Endothelial cell of umbilical vein (primary cell): ENCODE data around the gene MALSU1. TPM values are rescaled to one million over a fixed set of nuclear protein-coding genes. Genes with fewer than 3 reads are reported as not detected.

ENCODE experiments used
- BruUV-seq: library from RNA; stranded (reverse); fragments of 400-500 nt; replicated peaks from 2 replicates; lab custom pipeline; 2021; lab: Mats Ljungman, UMichigan
- CTCF ChIA-PET: fragments of 300-600, 350-600 bp; sonication (Branson Sonifier 250); formaldehyde crosslinking; loops from one replicate; lab custom pipeline; 2021; ENCODE audit warnings: antibody characterized with exemption, inconsistent platforms; lab: Charles Lee
- POLR2A ChIA-PET: fragments of 300-600, 350-600 bp; sonication (Branson Sonifier 250); formaldehyde crosslinking; loops from one replicate; lab custom pipeline; 2021; ENCODE audit warnings: antibody characterized with exemption, inconsistent platforms; lab: Charles Lee
- DNase-seq: peaks from one replicate; pipeline ENCODE4 v3.0.0-alpha.2; 2011; ENCODE audit warnings: low read depth, low spot score
- FAIRE-seq: peaks from 2 replicates; lab custom pipeline; 2011; peaks lifted over from hg19 to GRCh38; lab: Jason Lieb, UNC
- H2AFZ ChIP-seq: 2 replicates; pipeline ENCODE4 v1.6.0; 2012; ENCODE audit warnings: low read depth, low read length, control low read depth, inconsistent platforms
- H3K27ac ChIP-seq: 2 replicates; pipeline ENCODE4 v1.5.1; 2011; ENCODE audit warnings: low read depth, mild to moderate bottlenecking, control low read depth, low read length, moderate library complexity; ENCODE audit not compliant: insufficient read depth
- H3K27me3 ChIP-seq, 2 experiments: 2 replicates each; pipeline versions ENCODE4 v1.6.0 to v1.6.1; 2011; ENCODE audit warnings: low read length in 2 of 2, mixed read lengths in 1 of 2; ENCODE audit not compliant: control insufficient read depth in 2 of 2, insufficient read depth in 2 of 2
- H3K36me3 ChIP-seq, 2 experiments: 2 replicates in 1 of 2; 3 replicates in 1 of 2; pipeline ENCODE4 v1.5.1; 2011; ENCODE audit warnings: low read length in 2 of 2, mild to moderate bottlenecking in 1 of 2, moderate library complexity in 1 of 2; ENCODE audit not compliant: control insufficient read depth in 2 of 2, insufficient read depth in 2 of 2; ENCODE audit errors: extremely low read depth in 1 of 2
- H3K4me1 ChIP-seq: 3 replicates; pipeline ENCODE4 v1.5.1; 2011; ENCODE audit warnings: mild to moderate bottlenecking, low read length; ENCODE audit not compliant: control insufficient read depth, insufficient read depth; ENCODE audit errors: extremely low read depth
- H3K4me2 ChIP-seq: 2 replicates; pipeline ENCODE4 v1.6.1; 2011; ENCODE audit warnings: low read length, control low read depth, mixed read lengths; ENCODE audit not compliant: insufficient read depth
- H3K4me3 ChIP-seq, 3 experiments: fragments of 200-600 bp in 1 of 3; sonication (generic), shearing (Covaris generic) in 1 of 3; replicated peaks in 1 of 3; 2 replicates each; pipeline ENCODE4 v1.5.1; 2011 to 2016; ENCODE audit warnings: control low read depth in 3 of 3, low read length in 3 of 3, mild to moderate bottlenecking in 2 of 3, inconsistent platforms in 1 of 3, low read depth in 1 of 3, moderate library complexity in 1 of 3; ENCODE audit not compliant: insufficient read depth in 1 of 3
- H3K79me2 ChIP-seq: 2 replicates; pipeline ENCODE4 v1.6.0; 2012; ENCODE audit warnings: low read length, inconsistent platforms; ENCODE audit not compliant: control insufficient read depth, insufficient read depth
- H3K9ac ChIP-seq: replicated peaks from 2 replicates; pipeline ENCODE3; 2011; ENCODE audit warnings: low read length, control low read depth; ENCODE audit not compliant: insufficient read depth; ENCODE audit errors: extremely low read depth
- H3K9me1 ChIP-seq: replicated peaks from 3 replicates; pipeline ENCODE4 v1.6.0; 2011; ENCODE audit warnings: mild to moderate bottlenecking, low read length; ENCODE audit not compliant: control insufficient read depth, insufficient read depth; ENCODE audit errors: extremely low read depth
- H3K9me3 ChIP-seq: replicated peaks from 2 replicates; pipeline ENCODE4 v1.5.1; 2012; ENCODE audit warnings: low read length, inconsistent platforms; ENCODE audit not compliant: control insufficient read depth, insufficient read depth
- H4K20me1 ChIP-seq: replicated peaks from 2 replicates; pipeline ENCODE3; 2011; ENCODE audit warnings: mild to moderate bottlenecking, low read length; ENCODE audit not compliant: control insufficient read depth, insufficient read depth; ENCODE audit errors: extremely low read depth
- CTCF ChIP-seq, 2 donors: IDR thresholded peaks; 1 replicate in 1 of 2; 2 replicates in 1 of 2; pipeline ENCODE4 v1.5.1; 2011; ENCODE audit warnings: low read length in 2 of 2, mild to moderate bottlenecking in 2 of 2, moderate library complexity in 2 of 2, control low read depth in 1 of 2, inconsistent platforms in 1 of 2, low read depth in 1 of 2; ENCODE audit not compliant: insufficient read depth in 1 of 2; ENCODE audit errors: extremely low read depth in 1 of 2
- EZH2 ChIP-seq: IDR thresholded peaks from 2 replicates; pipeline ENCODE4 v1.6.1; 2012; ENCODE audit warnings: borderline replicate concordance, low read depth, mild to moderate bottlenecking, moderate library complexity, low read length, inconsistent platforms; ENCODE audit not compliant: severe bottlenecking
- FOS ChIP-seq: IDR thresholded peaks from 2 replicates; pipeline ENCODE4 v1.6.1; 2011; ENCODE audit warnings: mild to moderate bottlenecking, low read length, moderate library complexity, borderline replicate concordance; ENCODE audit not compliant: insufficient read depth
- JUN ChIP-seq: IDR thresholded peaks from 2 replicates; pipeline ENCODE4 v1.6.1; 2011; ENCODE audit warnings: borderline replicate concordance, low read depth; ENCODE audit not compliant: insufficient read length, insufficient read depth
- MAX ChIP-seq: IDR thresholded peaks from 2 replicates; pipeline ENCODE4 v1.6.1; 2011; ENCODE audit not compliant: insufficient read depth, insufficient read length
- MYC ChIP-seq: IDR thresholded peaks from one replicate; pipeline ENCODE4 v1.6.1; 2011; ENCODE audit warnings: mild to moderate bottlenecking, low read depth, low read length
- POLR2A ChIP-seq: IDR thresholded peaks from 2 replicates; pipeline ENCODE4 v1.6.1; 2012; ENCODE audit warnings: low read depth, mild to moderate bottlenecking, control low read depth, low read length
- dilution Hi-C: fragments of 300-500 bp; cut with MboI; formaldehyde crosslinking; loops from one replicate; pipeline ENCODE4 v1.15.0; 2019; ENCODE audit warnings: low sequenced_read_pairs; ENCODE audit not compliant: extremely low pct_ligation_motif_present
- intact Hi-C: fragments of 100-400 bp; cut with micrococcal nuclease; formaldehyde crosslinking; loops from one replicate; pipeline ENCODE4 v1.10.0; 2022
- polyA plus RNA-seq, 4 experiments: library from polyadenylated mRNA; depleted of rRNA in 3 of 4; stranded (reverse) in 3 of 4; unstranded in 1 of 4; fragments of >200 nt; gene quantifications; 2 replicates each; pipeline versions ENCODE4 v1.2.1 to v1.2.3, GENCODE V29; 2011 to 2012; ENCODE audit warnings: missing spikeins in 1 of 4
- total RNA-seq: library from RNA; stranded (reverse); gene quantifications from 2 replicates; pipeline ENCODE4 v1.2.3, GENCODE V29; 2021

The MALSU1 gene
- total and polyA plus RNA-seq, 2 donors (not counting 3 experiments of a cell fraction or from before 2014, with no cell fraction given), result 62.6 to 68.0 TPM

DNA sequence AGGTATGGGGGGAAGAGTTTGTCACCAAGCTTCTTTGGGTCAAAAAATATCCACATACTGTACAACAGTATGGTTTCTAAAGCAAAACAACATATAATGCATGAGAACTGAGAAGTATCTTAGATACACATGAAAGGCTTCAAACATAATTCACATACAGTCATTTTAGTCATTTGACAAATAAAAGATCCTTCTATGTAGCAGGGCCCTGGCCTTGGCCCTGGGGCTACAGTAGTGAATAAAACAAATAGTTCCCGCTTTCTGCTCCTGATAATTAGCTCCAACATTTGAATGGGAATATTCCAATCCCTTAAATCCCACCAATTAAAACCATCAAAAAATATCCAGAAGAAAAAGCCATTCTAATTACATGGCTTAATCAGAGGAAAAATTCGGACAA is 51.3 kb downstream of the MALSU1 start:
- Histone ChIP-seq H3K9me1 (no peaks in the 10 kb centered on the region), H3K27ac (peak overlapping the region; percentile 56), H3K9ac (no peak overlapping the region), H3K36me3 (peaks cover 0 to 4% of the 10 kb centered on the region in 2 experiments), H3K27me3 (no peaks in the 10 kb centered on the region), H3K79me2 (peaks cover 40% of the 10 kb centered on the region), H3K9me3 (no peaks in the 10 kb centered on the region), H4K20me1 (no peaks in the 10 kb centered on the region), H3K4me3 (no peak overlapping the region), H2AFZ (no peak overlapping the region), H3K4me1 (peaks cover 56% of the 10 kb centered on the region), H3K4me2 (peak overlapping the region; percentile 72)
- DNase-seq (no peak), FAIRE-seq (no peak)
- POLR2A ChIA-PET, result interaction anchor here (1.4 kb wide), 1 partner anchor 16 kb away, joined by 6 read pairs; no protein-coding TSS in a partner anchor
- CTCF ChIA-PET, result interaction anchor here (0.8 to 7.6 kb wide), 10 partner anchors 8 to 113 kb away, joined by 3 to 67 read pairs (median 5); no protein-coding TSS in a partner anchor
- TF ChIP-seq EZH2 (no peak), MAX (no peak), MYC (no peak), POLR2A (no peak), FOS (peak; percentile 16), JUN (no peak), CTCF (IDR thresholded peaks at IDR 0.05; ENCODE audit: extremely low read depth in 1 of 2, insufficient read depth in 1 of 2, low read depth in 1 of 2, low read length in 2 of 2) (no peak)
- no TSS peak for BruUV-seq
- intact Hi-C loops, result no loop called here
- dilution Hi-C loops, result no loop called here
